ENCODE results near the gene CFAP47.

CFAP47 gene

GRCh38 chrX:36401774-36402173, 482.2 kb downstream of the CFAP47 start:
- no peak overlapping the region for H3K4me3 ChIP-seq (ENCODE audit: low read length)
- no peak for DNase-seq (ENCODE audit: low read depth)
- no peak for TF ChIP-seq CTCF (IDR thresholded peaks at IDR 0.05; ENCODE audit: insufficient read depth, low read depth, low read length, missing control alignments)

- no peak for TF ChIP-seq CTCF (IDR thresholded peaks at IDR 0.05; ENCODE audit: insufficient read depth, low read depth, low read length, missing control alignments)
- DNase-seq (ENCODE audit: low read depth): no peak
These were observed 488.3 kb downstream of the CFAP47 start for GRCh38 chrX:36407836-36408235.

GRCh38 chrX:36414056-36414455, 494.5 kb downstream of the CFAP47 start:
- TF ChIP-seq CTCF (IDR thresholded peaks at IDR 0.05; ENCODE audit: insufficient read depth, low read depth, low read length, missing control alignments): no peak
- no peak for DNase-seq (ENCODE audit: low read depth)
- no peak overlapping the region for H3K4me3 ChIP-seq (ENCODE audit: low read length)

More at GRCh38 chrX:36407836-36408235, 488.3 kb downstream of the CFAP47 start:
- H3K4me3 ChIP-seq (ENCODE audit: low read length): no peak overlapping the region

- H3K4me3 ChIP-seq (ENCODE audit: low read length): no peak overlapping the region
- no peak for DNase-seq (ENCODE audit: low read depth)
- TF ChIP-seq CTCF (IDR thresholded peaks at IDR 0.05; ENCODE audit: insufficient read depth, low read depth, low read length, missing control alignments): no peak
These were observed 502.8 kb downstream of the CFAP47 start for GRCh38 chrX:36422368-36422767.

GRCh38 chrX:36431819-36432218, 512.3 kb downstream of the CFAP47 start:
- no peak overlapping the region for H3K4me3 ChIP-seq (ENCODE audit: low read length)
- no peak for TF ChIP-seq CTCF (IDR thresholded peaks at IDR 0.05; ENCODE audit: insufficient read depth, low read depth, low read length, missing control alignments)
- peak; percentile 0 for DNase-seq (ENCODE audit: low read depth)

GRCh38 chrX:36434522-36434921, 515.0 kb downstream of the CFAP47 start:
- H3K4me3 ChIP-seq (ENCODE audit: low read length): no peak overlapping the region
- DNase-seq (ENCODE audit: low read depth): no peak
- no peak for TF ChIP-seq CTCF (IDR thresholded peaks at IDR 0.05; ENCODE audit: insufficient read depth, low read depth, low read length, missing control alignments)
